Bone marrow (tissue), 2 donors: Measurements from ENCODE around the gene EFNB3.
A peak's percentile ranks its signal among the peaks of the same experiment; 100 is the strongest.

Source experiments
- DNase-seq, 2 donors: peaks; one replicate each; lab custom pipeline; 2025; lab: John Stamatoyannopoulos, UW

EFNB3 gene

GRCh38 chr17:7717756-7718350, 12.9 kb downstream of the EFNB3 start:
- DNase-seq, result peak in 1 of 2 donors; percentile 53

GRCh38 chr17:7719661-7720060, 14.7 kb downstream of the EFNB3 start:
- no peak for DNase-seq

GRCh38 chr17:7720125-7720524, 15.1 kb downstream of the EFNB3 start:
- DNase-seq, result no peak

- no peak for DNase-seq
Measured at GRCh38 chr17:7721612-7722011, 16.6 kb downstream of the EFNB3 start.

- no peak for DNase-seq
Measured at GRCh38 chr17:7727886-7728285, 22.9 kb downstream of the EFNB3 start.

- DNase-seq, result peak in 1 of 2 donors; percentile 16
Measured at GRCh38 chr17:7729816-7730215, 24.8 kb downstream of the EFNB3 start.

- no peak for DNase-seq
Measured at GRCh38 chr17:7732981-7733539, 28.1 kb downstream of the EFNB3 start.

GRCh38 chr17:7737601-7738000, 32.6 kb downstream of the EFNB3 start:
- no peak for DNase-seq

GRCh38 chr17:7739746-7740145, 34.7 kb downstream of the EFNB3 start:
- DNase-seq, result no peak

- no peak for DNase-seq
Measured at GRCh38 chr17:7740481-7741001, 35.5 kb downstream of the EFNB3 start.

GRCh38 chr17:7742729-7743128, 37.7 kb downstream of the EFNB3 start:
- no peak for DNase-seq

GRCh38 chr17:7744416-7744815, 39.4 kb downstream of the EFNB3 start:
- no peak for DNase-seq

GRCh38 chr17:7745748-7746470, 40.9 kb downstream of the EFNB3 start:
- no peak for DNase-seq

- no peak for DNase-seq
Measured at GRCh38 chr17:7747635-7748071, 42.7 kb downstream of the EFNB3 start.

- DNase-seq, result no peak
Measured at GRCh38 chr17:7748076-7748775, 43.2 kb downstream of the EFNB3 start.

- no peak for DNase-seq
Measured at GRCh38 chr17:7750321-7750821, 45.4 kb downstream of the EFNB3 start.

GRCh38 chr17:7754656-7755055, 49.7 kb downstream of the EFNB3 start:
- no peak for DNase-seq

GRCh38 chr17:7755095-7755890, 50.3 kb downstream of the EFNB3 start:
- no peak for DNase-seq

- DNase-seq, result no peak
Measured at GRCh38 chr17:7756968-7757367, 52.0 kb downstream of the EFNB3 start.
